ENCODE measurements around the gene ELFN2. TPM values are rescaled to one million over a fixed set of nuclear protein-coding genes. Genes with fewer than 3 reads are reported as not detected.
A peak's percentile ranks its signal among the peaks of the same experiment; 100 is the strongest.

The ELFN2 gene
- total and polyA plus RNA-seq, 3 experiments from 2014 or later: 0.02 to 0.20 (median 0.09) TPM

GRCh38 chr22:37451218-37451617 is 23.9 kb upstream of the ELFN2 start:
- Histone ChIP-seq H3K27ac (ENCODE audit: low read depth, low read length) (no peak overlapping the region), H3K36me3 (ENCODE audit: insufficient read depth, low read length) (no peaks in the 10 kb centered on the region), H3K27me3 (ENCODE audit: insufficient read depth, low read length, poor library complexity, severe bottlenecking) (no peaks in the 10 kb centered on the region), H3K4me1 (ENCODE audit: insufficient read depth, low read length) (no peaks in the 10 kb centered on the region), H3K9me3 (ENCODE audit: low read length) (no peaks in the 10 kb centered on the region), H3K4me3 (ENCODE audit: low read length) (no peak overlapping the region)
- Mint-ChIP-seq H3K36me3 (peaks cover 0 to 7% (median 5%) of the 10 kb centered on the region in 3 donors), H3K4me1 (no peaks in the 10 kb centered on the region), H3K27ac (peak overlapping the region in 1 of 8 donors; percentile 22), H3K27me3 (no peaks in the 10 kb centered on the region), H3K9me3 (no peaks in the 10 kb centered on the region), H3K4me3 (no peak overlapping the region)
- no peak for DNase-seq
- POLR2A ChIA-PET: no interaction called here
- CTCF ChIA-PET: no interaction called here

GRCh38 chr22:37449331-37450001 is 22.2 kb upstream of the ELFN2 start:
- H3K9me3 Mint-ChIP-seq: no peaks in the 10 kb centered on the region
- no peaks in the 10 kb centered on the region for H3K4me1 Mint-ChIP-seq
- DNase-seq: no peak
- H3K4me1 ChIP-seq (ENCODE audit: insufficient read depth, low read length): no peaks in the 10 kb centered on the region
- H3K36me3 Mint-ChIP-seq: no peaks in the 10 kb centered on the region
- ChIA-PET POLR2A (no interaction called here), CTCF (interaction anchor here (0.7 to 1.9 kb wide), 3 partner anchors 182 to 250 kb away, joined by 3 to 5 read pairs (median 4); no protein-coding TSS in a partner anchor)
- H3K27ac ChIP-seq (ENCODE audit: low read depth, low read length): no peak overlapping the region
- no peaks in the 10 kb centered on the region for H3K36me3 ChIP-seq (ENCODE audit: insufficient read depth, low read length)
- no peaks in the 10 kb centered on the region for H3K9me3 ChIP-seq (ENCODE audit: low read length)
- H3K27ac Mint-ChIP-seq: peak overlapping the region in 1 of 8 donors; percentile 32
- no peaks in the 10 kb centered on the region for H3K27me3 Mint-ChIP-seq
- H3K4me3 ChIP-seq (ENCODE audit: low read length): no peak overlapping the region
- H3K4me3 Mint-ChIP-seq: no peak overlapping the region
- no peaks in the 10 kb centered on the region for H3K27me3 ChIP-seq (ENCODE audit: insufficient read depth, low read length, poor library complexity, severe bottlenecking)

- H3K4me3 Mint-ChIP-seq: no peak overlapping the region
- Histone ChIP-seq H3K4me1 (ENCODE audit: insufficient read depth, low read length) (no peaks in the 10 kb centered on the region), H3K27ac (ENCODE audit: low read depth, low read length) (no peak overlapping the region), H3K36me3 (ENCODE audit: insufficient read depth, low read length) (no peaks in the 10 kb centered on the region), H3K4me3 (ENCODE audit: low read length) (no peak overlapping the region), H3K9me3 (ENCODE audit: low read length) (no peaks in the 10 kb centered on the region), H3K27me3 (ENCODE audit: insufficient read depth, low read length, poor library complexity, severe bottlenecking) (no peaks in the 10 kb centered on the region)
- H3K27ac Mint-ChIP-seq: no peak overlapping the region
- DNase-seq: no peak
- no peaks in the 10 kb centered on the region for H3K4me1 Mint-ChIP-seq
- ChIA-PET CTCF (interaction anchor here (1.2 to 1.9 kb wide), 2 partner anchors 188 to 249 kb away, joined by 4 to 5 read pairs; no protein-coding TSS in a partner anchor), POLR2A (no interaction called here)
- no peaks in the 10 kb centered on the region for H3K36me3 Mint-ChIP-seq
- H3K27me3 Mint-ChIP-seq: no peaks in the 10 kb centered on the region
- no peaks in the 10 kb centered on the region for H3K9me3 Mint-ChIP-seq
Observed at GRCh38 chr22:37448516-37449127, 21.3 kb upstream of the ELFN2 start.

- CTCF ChIA-PET: no interaction called here
Observed at GRCh38 chr22:37445501-37445900, 18.2 kb upstream of the ELFN2 start.

GRCh38 chr22:37443977-37444376 is 16.7 kb upstream of the ELFN2 start:
- no peaks in the 10 kb centered on the region for H3K9me3 ChIP-seq (ENCODE audit: low read length)
- H3K9me3 Mint-ChIP-seq: peaks cover 0 to 3% (median 0%) of the 10 kb centered on the region in 5 donors
- H3K4me3 Mint-ChIP-seq: no peak overlapping the region
- H3K27me3 ChIP-seq (ENCODE audit: insufficient read depth, low read length, poor library complexity, severe bottlenecking): no peaks in the 10 kb centered on the region
- H3K4me1 ChIP-seq (ENCODE audit: insufficient read depth, low read length): no peaks in the 10 kb centered on the region
- DNase-seq: no peak
- H3K36me3 ChIP-seq (ENCODE audit: insufficient read depth, low read length): no peaks in the 10 kb centered on the region
- CTCF ChIA-PET: no interaction called here
- peaks cover 5 to 11% of the 10 kb centered on the region in 2 donors for H3K27me3 Mint-ChIP-seq
- H3K4me1 Mint-ChIP-seq: no peaks in the 10 kb centered on the region
- peaks cover 0 to 9% (median 2%) of the 10 kb centered on the region in 3 donors for H3K36me3 Mint-ChIP-seq
- H3K27ac ChIP-seq (ENCODE audit: low read depth, low read length): no peak overlapping the region
- POLR2A ChIA-PET: interaction anchor here (0.7 kb wide), 1 partner anchor 13 kb away, joined by 4 read pairs; no protein-coding TSS in a partner anchor
- no peak overlapping the region for H3K27ac Mint-ChIP-seq
- H3K4me3 ChIP-seq (ENCODE audit: low read length): no peak overlapping the region

More at GRCh38 chr22:37445501-37445900, 18.2 kb upstream of the ELFN2 start:
- H3K9me3 ChIP-seq (ENCODE audit: low read length): no peaks in the 10 kb centered on the region
- POLR2A ChIA-PET: no interaction called here
- H3K27me3 ChIP-seq (ENCODE audit: insufficient read depth, low read length, poor library complexity, severe bottlenecking): no peaks in the 10 kb centered on the region
- no peak overlapping the region for H3K27ac ChIP-seq (ENCODE audit: low read depth, low read length)
- Mint-ChIP-seq H3K4me3 (no peak overlapping the region), H3K27ac (no peak overlapping the region), H3K4me1 (no peaks in the 10 kb centered on the region), H3K27me3 (peaks cover 0 to 6% of the 10 kb centered on the region in 2 donors), H3K36me3 (peaks cover 0 to 3% (median 2%) of the 10 kb centered on the region in 3 donors), H3K9me3 (peaks cover 0 to 3% (median 0%) of the 10 kb centered on the region in 5 donors)
- no peak for DNase-seq
- no peak overlapping the region for H3K4me3 ChIP-seq (ENCODE audit: low read length)
- H3K36me3 ChIP-seq (ENCODE audit: insufficient read depth, low read length): no peaks in the 10 kb centered on the region
- no peaks in the 10 kb centered on the region for H3K4me1 ChIP-seq (ENCODE audit: insufficient read depth, low read length)

GRCh38 chr22:37443086-37443485 is 15.8 kb upstream of the ELFN2 start:
- no peak for DNase-seq
- no peaks in the 10 kb centered on the region for H3K4me1 Mint-ChIP-seq
- CTCF ChIA-PET: no interaction called here
- H3K9me3 Mint-ChIP-seq: peaks cover 0 to 3% (median 0%) of the 10 kb centered on the region in 5 donors
- H3K36me3 Mint-ChIP-seq: peaks cover 0 to 10% (median 2%) of the 10 kb centered on the region in 3 donors
- H3K27me3 Mint-ChIP-seq: peaks cover 5 to 11% of the 10 kb centered on the region in 2 donors
- Histone ChIP-seq H3K4me3 (ENCODE audit: low read length) (no peak overlapping the region), H3K36me3 (ENCODE audit: insufficient read depth, low read length) (no peaks in the 10 kb centered on the region), H3K9me3 (ENCODE audit: low read length) (no peaks in the 10 kb centered on the region), H3K27me3 (ENCODE audit: insufficient read depth, low read length, poor library complexity, severe bottlenecking) (no peaks in the 10 kb centered on the region), H3K4me1 (ENCODE audit: insufficient read depth, low read length) (no peaks in the 10 kb centered on the region), H3K27ac (ENCODE audit: low read depth, low read length) (no peak overlapping the region)
- POLR2A ChIA-PET: no interaction called here
- peak overlapping the region in 1 of 8 donors; percentile 22 for H3K27ac Mint-ChIP-seq
- no peak overlapping the region for H3K4me3 Mint-ChIP-seq

GRCh38 chr22:37442537-37442936 is 15.3 kb upstream of the ELFN2 start:
- CTCF ChIA-PET: no interaction called here
- Mint-ChIP-seq H3K9me3 (peaks cover 0 to 3% (median 0%) of the 10 kb centered on the region in 5 donors), H3K36me3 (peaks cover 0 to 10% (median 2%) of the 10 kb centered on the region in 3 donors), H3K27me3 (peaks cover 5 to 11% of the 10 kb centered on the region in 2 donors), H3K4me3 (no peak overlapping the region), H3K4me1 (no peaks in the 10 kb centered on the region), H3K27ac (peak overlapping the region in 1 of 8 donors; percentile 12)
- H3K4me3 ChIP-seq (ENCODE audit: low read length): no peak overlapping the region
- no peak overlapping the region for H3K27ac ChIP-seq (ENCODE audit: low read depth, low read length)
- H3K36me3 ChIP-seq (ENCODE audit: insufficient read depth, low read length): no peaks in the 10 kb centered on the region
- no peaks in the 10 kb centered on the region for H3K27me3 ChIP-seq (ENCODE audit: insufficient read depth, low read length, poor library complexity, severe bottlenecking)
- H3K4me1 ChIP-seq (ENCODE audit: insufficient read depth, low read length): no peaks in the 10 kb centered on the region
- no peaks in the 10 kb centered on the region for H3K9me3 ChIP-seq (ENCODE audit: low read length)
- POLR2A ChIA-PET: no interaction called here
- no peak for DNase-seq

- Histone ChIP-seq H3K9me3 (ENCODE audit: low read length) (no peaks in the 10 kb centered on the region), H3K4me3 (ENCODE audit: low read length) (no peak overlapping the region), H3K27ac (ENCODE audit: low read depth, low read length) (no peak overlapping the region), H3K4me1 (ENCODE audit: insufficient read depth, low read length) (no peaks in the 10 kb centered on the region), H3K36me3 (ENCODE audit: insufficient read depth, low read length) (no peaks in the 10 kb centered on the region), H3K27me3 (ENCODE audit: insufficient read depth, low read length, poor library complexity, severe bottlenecking) (no peaks in the 10 kb centered on the region)
- ChIA-PET POLR2A (no interaction called here), CTCF (no interaction called here)
- Mint-ChIP-seq H3K36me3 (peaks cover 0 to 10% (median 2%) of the 10 kb centered on the region in 3 donors), H3K4me3 (no peak overlapping the region), H3K27me3 (peaks cover 5 to 13% of the 10 kb centered on the region in 2 donors), H3K9me3 (peaks cover 0 to 3% (median 0%) of the 10 kb centered on the region in 5 donors), H3K4me1 (no peaks in the 10 kb centered on the region), H3K27ac (no peak overlapping the region)
- DNase-seq: no peak
Observed at GRCh38 chr22:37442135-37442534, 14.9 kb upstream of the ELFN2 start.

All from CD8-positive, alpha-beta memory T cell (primary cell).